NOMO-1 treated with dmso at 0.1 percent for 144 hours (cell line): ENCODE results near the gene STRN4.
A peak's percentile ranks its signal among the peaks of the same experiment; 100 is the strongest.
"Not testable (repeated sequence)": the region's sequence is repeated elsewhere in the genome, so short reads cannot be mapped to it uniquely, and the experiment has no call there.

Experiments
- DNase-seq: peaks from one replicate; lab custom pipeline; 2025; ENCODE audit not compliant: unreplicated experiment; lab: John Stamatoyannopoulos, UW

STRN4 gene

DNA sequence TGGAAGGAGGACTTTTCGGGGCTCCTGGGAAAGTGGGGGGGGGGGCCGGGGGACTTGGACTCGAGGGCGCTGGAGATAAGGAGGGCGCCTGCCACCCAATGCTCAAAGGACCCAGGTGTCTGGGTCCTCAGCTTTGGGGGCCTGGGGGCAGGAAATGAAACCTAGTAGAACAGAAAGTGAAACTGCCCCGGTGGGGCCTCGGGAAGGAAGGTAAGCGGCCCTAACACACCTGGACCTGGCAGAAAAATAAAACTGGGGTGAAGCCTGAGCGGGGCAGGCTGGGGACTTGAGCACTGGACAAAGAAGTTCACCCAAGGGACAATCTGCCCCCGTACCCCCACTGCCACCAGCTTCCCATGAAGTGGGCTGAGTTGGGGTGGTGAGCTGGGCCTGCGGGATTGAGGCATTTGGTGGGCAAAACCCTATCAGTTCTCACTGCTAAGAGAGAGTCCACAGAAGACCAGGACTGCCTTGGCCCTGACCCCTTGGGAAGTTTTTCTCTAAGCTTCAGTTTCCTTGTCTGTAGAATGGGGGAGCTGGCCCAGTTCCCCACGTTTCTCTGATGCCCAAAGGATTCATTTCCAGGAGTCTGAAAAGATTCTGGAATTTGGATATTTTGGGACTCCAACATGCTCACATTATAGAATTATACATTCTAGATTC lies 31.7 kb downstream of the STRN4 start:
- DNase-seq = no peak

DNA sequence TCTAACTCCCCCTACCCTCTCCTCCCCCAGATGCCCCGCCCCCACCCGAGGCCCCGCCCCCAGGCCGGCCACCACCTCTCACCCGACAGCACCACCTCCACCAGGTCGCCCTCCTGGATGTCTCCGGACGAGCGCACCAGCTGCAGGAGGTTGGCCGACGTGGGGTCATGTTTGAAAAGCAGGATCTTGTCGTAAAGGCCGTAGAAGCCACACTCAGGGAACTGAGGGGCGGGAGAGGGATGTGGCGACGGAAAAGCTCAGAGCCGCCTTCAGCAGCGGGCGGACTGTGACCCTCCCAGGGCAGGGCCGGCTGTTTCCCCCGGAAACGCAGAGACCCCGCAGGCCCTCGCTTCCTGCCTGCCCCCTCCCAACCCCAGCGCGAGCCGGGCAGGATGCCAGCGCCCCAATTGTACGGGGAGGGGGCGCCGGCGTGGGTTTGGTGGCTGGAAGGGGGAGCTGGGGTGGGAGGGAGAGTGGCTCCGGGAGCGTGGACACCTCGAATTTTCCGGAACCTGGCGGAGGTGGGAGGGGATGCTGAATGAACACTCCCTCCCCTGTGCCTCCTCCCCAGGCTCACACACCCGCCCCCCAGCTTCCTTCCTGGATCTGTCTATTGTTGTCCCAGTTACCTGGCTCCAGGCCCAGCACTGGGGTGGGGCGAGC lies 32.3 kb downstream of the STRN4 start:
- no peak for DNase-seq

DNA sequence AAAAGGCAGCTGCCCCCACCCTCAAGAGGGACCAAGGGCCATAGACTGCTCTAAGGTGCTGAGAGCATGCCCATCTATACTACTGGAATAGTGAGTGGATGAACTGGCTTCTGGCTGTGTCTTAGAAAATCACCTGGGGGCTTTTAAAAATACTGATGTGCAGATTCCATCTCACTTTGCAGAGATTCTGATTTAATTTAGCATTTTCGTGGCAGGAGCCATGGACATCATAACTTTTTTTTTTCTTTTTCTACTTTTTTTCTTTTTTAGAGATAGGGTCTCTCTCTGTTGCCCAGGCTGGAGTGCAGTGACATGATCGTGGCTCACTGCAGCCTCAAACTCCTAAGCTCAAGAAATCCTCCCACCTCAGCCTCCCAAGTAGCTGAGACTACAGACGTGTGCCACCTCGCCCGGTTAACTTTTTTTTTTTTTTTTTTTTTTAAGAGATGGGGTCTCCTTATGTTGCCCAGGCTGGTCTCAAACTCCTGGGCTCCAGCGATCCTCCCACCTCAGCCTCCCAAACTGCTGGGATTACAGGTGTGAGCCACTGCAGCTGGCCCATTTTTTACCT lies 33.4 kb downstream of the STRN4 start:
- not testable (repeated sequence) for DNase-seq

DNA sequence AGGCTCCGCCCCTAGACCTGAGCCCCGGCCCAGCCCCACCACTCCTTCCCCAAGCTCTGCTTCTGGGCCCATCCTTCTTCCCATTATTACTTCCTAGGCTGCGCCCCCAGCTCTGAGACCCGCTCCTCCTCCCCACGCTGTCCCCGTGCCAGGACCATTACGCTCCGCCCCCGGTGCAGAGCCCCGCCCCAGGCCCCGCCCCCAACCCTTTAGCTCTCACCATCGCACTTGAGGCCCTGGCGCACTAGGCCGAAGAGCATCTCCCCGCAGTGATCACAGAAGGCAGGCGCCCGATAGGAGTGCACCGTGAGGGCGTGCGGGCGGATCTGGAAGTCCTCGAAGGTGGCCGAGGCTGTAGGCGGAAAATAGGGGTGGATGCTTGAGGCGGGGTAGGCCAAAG lies 35.6 kb downstream of the STRN4 start:
- DNase-seq = no peak

DNA sequence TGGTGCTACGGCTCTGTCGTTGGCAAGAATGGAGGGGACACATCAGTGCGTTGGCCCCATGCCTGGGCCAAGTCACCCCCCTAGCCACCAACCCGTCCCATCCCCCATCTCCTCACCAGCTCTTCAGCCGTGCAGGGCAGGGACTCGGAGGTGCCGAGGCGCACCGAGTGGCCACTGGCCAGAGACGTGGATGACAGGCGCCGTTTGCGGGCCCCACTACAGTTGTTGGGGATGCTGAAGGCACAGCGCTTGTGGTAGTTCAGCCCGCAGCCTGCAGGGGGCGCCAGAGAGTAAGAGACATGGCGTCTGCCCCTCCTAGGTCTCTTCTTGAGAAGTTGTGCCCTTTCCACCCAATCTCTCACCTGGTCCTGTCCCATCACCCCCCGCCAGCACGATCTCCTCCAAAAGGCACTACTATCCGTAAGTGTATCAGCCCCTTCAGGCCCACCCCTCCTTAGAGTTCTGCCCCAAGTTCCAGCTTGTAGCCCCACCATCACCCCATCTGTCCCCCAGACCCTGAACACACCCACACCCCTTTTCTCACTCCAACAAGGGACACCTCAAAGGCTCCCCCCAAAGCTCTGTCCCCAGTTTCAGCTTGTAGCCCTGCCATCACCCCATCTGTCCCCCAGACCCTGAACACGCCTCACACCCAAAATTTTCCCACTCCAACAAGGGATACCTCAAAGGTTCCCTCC lies 41.7 kb downstream of the STRN4 start:
- DNase-seq = peak; percentile 60

DNA sequence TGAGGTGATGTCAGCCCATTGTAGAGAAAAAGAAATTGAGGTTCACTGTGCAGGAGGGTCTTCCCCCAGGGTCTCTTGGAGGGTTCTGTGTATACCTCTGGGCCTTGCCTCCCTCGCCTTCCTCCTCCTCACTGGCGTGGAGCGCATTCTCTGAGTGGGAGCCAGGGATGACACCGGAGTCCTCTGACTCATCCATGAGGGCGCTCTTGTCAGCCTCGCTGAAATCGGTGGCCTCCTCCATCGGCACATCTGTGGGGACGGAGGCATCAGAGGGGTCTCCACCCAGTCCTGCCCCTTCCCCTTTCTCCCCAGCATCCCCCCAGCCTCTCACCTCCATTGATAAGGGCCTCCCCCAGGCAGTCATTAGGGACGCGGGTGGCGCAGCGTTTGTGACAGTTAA lies 45.5 kb downstream of the STRN4 start:
- no peak for DNase-seq

DNA sequence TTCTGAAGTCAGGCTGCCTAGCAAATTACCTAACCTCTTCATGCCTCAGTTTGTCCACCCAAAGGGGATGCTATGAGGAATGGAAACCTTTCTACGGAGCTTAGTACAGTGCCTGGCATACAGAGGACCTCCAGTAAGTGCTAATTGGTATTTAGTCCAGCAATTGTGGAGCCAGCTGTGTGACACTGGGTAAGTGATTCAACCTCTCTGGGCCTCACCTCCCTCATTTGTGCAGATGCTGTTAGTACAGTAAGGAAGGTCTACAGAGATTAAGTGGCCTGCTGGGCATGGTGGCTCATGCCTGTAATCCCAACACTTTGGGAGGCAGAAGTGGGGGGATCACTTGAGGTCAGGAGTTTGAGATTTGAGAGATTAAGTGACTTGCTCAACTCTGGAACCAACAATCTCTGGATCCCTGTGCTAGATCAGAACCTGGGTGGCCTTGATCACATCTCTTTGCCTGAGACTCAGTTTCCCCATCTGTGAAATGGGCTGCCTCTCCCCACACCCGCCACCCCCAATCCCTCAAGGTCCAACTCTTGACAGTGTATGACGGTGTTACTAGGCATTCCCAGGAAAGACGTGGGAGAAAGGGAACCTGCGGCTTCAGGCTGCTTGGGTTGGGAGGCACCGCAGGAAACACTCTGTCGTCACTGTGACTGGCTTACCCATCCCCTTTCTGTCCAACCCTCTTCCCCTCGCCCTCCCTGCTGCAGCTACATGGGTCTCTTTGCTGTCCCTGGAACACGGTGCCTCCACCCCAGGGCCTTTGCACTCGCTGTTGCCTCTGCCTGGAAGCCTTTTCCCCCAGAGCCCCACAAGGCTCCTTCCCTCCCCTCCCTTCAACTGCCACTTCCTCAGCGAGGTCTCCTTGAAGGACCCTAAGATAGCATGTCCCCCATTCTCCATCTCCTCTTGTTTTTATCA lies 47.6 kb downstream of the STRN4 start:
- DNase-seq = no peak

DNA sequence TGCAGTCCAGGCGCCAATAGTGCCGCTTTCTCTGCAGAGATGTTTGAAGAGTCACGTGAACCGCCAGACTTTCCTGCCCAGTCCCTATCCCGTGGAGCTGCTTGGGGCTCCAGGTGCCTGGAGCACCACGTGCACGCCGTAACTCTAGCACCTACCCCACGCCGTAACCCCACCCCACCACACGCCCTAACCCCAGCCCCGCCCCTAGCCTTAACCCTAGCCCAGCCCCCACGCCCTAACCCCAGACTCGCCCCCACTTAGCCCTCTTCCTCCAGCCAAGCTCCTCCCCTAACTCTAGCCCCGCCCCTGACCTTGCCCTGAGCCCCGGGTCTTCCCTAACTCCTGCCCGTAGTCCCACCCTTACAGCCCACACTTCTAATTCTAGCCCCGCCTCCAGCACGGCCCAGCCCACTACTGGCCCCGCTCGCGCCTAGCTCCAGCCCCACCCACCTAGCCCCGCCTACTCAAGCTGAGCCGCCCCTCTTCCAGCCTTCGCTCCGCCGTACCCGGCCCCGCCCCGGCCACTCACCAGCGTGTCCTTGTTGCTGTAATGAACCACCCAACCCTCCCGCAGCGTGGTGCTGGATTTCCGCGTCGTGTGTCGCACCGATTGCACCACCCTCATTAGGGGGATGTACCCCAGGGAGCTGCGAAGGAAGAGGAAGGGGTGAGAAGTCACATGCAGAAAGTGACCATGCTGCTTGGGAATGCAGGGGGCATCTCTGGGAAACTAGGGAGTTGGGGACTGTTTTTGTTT lies 48.9 kb downstream of the STRN4 start:
- DNase-seq = no peak

DNA sequence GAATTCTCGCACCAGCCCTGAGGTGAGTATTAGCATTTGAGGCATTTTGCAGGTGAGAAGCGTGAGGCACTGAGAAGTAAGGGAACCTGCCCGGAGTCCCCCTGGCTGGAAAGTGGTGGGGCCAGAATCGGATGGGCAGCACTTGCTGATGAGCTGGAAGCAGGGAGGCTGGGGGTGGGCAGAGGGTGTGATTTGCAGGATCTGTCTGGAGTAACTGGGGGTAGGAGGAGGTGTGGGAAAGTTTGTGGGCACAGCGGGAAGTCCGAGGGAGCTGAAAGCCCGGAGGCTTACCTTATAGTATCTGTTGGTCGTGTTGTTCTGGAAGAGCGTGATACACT lies 49.4 kb downstream of the STRN4 start:
- DNase-seq = no peak

DNA sequence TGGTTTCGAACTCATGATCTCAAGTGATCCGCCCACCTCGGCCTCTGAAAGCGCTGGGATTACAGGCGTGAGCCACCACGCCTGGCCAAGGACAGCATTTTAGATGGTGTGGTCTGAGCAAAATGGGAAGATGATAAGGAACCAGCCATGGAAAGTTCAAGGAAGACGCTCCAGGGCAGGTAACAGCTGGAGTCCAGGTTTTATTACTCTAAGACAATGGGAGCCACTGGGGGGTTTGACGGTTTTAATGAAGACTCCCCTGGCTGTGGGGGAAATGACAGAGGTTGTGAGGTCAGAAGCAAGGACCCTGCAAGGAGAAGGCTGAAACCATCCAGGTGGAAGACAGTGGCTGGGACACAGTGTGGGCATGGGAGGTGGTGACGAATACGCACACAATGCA lies 50.2 kb downstream of the STRN4 start:
- no peak for DNase-seq

DNA sequence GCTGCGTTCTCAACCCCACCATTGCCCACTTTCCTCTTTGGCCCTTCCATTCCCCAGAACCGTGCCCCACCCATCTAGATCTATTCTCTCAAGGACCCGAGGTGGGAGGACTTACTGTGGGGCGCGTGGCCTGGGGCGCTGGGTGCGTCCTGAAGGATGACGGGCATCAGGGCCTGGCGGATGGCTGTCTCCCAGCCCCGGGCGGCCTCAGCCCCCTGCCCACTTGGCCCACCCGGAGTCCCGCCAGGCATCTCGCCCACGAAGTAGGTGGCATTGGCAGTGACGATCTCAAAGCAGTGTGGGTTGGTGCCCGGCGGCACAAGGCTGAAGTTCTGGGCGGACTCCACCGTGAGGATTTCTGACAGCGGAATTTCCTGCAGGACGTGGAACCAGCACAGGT lies 52.5 kb downstream of the STRN4 start:
- DNase-seq = no peak

DNA sequence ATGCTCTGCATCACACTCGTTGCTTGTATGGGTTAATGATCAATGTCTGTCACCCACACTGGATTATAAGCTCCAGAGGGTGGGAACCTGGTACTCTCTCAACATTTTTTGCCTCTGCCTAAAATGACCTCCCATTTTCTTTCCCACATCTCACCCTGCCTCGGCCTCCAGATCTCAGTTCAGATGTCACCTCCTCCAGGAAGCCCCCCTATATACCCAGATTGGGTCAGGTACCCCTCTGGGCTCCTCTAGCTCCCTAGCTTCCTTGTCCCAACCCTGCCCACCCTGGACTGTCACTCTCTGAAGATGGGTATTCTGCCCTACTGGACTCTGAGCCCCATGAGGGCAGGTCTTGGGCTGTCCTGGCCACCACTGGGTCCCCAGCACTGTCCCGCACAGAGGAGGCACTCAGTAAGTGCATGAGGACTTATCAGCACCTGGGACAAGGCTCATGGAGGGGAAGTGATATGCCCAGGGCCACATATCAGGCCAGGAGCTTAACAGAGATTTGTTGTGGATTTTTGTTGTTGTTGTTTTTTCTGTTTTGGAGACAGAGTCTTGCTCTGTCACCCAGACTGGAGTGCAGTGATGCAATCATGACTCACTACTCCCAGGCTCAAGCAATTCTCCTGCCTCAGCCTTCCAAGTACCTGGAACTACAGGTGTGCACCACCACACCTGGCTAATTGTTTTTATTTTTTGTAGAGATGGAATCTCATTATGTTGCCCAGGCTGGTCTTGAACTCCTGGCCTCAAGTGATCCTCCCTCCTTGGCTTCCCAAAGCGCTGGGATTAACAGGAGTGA lies 53.1 kb downstream of the STRN4 start:
- no peak for DNase-seq

DNA sequence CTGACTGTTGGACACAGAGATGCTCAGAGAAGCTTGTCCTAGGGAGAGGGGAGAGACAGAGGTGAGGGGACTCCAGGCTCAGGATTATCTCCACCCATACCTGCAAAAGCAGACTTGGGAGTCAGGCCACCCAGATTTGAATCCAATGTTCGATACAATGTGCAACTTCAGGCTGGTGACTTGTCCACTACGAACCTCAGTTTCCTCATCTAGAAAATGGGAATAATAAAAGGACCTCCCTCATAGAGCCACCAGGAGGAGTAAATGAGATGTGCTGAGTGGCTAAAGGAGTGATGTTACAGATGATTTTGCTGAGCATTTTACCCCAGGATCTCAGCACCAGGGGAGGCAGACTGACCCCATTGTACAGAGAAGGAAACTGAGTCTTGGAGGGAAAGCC lies 54.3 kb downstream of the STRN4 start:
- no peak for DNase-seq

DNA sequence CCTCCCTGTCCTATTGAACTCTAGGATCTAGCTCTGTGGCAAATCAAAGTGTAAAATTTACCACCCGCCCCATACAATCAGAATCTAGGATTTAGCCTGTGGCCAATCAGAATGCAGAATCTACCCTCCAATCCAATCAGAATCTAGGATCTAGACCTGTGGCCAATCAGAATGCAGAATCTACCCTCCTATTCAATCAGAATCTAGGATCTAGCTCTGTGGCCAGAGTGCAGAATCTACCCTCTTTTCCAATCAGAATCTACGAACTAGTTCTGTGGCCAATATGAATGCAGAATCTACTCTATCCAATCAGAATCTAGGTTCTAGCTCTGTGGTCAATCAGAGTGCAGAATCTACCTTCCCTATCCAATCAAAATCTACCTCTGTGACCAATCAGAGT lies 55.1 kb downstream of the STRN4 start:
- no peak for DNase-seq

DNA sequence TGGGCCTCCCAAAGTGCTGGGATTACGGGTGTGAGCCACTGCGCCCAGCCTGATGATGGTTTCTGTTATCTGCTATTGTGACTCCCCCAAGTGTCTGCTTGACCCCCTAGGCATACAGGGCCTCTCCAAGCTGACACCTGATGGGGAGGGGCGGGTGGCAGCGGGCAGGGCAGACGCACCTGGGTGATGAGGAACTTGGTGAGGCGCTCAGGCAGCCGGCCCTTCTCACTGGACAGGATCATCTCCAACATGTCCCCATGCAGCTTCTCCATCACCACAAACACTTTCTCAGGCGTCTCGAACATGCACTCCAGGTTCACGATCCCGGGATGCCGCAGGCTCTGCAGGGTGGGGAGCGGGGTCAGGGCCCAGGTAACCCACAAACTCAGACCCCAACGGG lies 56.9 kb downstream of the STRN4 start:
- DNase-seq = no peak

DNA sequence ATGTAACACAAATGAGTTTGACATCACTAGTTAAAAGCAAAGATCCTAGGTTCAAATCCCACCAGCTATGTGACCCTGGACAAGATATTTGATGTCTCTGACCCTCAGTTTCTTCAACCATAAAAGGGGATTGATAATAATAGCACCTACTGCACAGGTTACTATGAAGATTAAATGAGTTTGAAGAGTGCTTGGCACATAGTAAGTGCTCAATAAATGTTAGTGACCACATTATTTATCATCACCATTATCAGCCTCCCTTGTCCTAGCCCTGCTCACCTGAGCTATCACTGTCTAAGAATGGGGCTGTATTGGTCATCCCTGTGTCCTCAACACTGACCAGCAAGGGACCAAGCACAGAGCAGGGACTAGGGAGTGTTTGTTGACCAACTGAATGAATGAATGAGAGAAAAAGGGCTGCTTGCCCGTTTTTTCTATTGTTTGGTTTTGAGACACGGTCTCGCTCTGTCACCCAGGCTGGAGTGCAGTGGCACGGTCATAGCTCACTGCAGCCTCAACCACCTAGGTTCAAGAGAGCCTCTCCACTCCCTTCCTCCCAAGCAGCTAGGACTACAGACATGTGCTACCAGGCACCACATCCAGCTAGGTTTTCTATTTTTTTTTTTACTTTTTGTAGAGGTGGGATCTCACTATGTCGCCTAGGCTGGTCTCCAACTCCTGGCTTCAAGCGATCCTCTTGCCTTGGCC lies 58.7 kb downstream of the STRN4 start:
- no peak for DNase-seq

DNA sequence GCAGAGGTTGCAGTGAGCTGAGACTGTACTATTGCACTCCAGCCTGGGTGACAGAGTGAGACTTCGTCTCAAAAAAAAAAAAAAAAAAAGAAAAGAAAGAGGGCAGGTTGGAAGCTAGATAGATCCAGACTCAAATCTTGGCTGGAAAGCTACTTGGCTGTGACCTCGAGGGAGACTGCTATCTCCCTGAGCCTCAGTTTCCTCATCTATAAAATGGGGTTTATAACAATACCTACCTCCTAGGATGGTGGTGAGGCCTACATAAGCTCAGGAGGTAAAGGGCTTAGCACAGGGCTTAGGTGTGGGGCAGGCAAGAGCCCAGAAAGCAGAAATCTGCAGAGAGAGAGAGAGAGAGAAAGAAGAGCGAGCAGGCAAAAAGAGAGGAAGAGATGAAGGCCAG lies 61.1 kb downstream of the STRN4 start:
- DNase-seq = no peak

DNA sequence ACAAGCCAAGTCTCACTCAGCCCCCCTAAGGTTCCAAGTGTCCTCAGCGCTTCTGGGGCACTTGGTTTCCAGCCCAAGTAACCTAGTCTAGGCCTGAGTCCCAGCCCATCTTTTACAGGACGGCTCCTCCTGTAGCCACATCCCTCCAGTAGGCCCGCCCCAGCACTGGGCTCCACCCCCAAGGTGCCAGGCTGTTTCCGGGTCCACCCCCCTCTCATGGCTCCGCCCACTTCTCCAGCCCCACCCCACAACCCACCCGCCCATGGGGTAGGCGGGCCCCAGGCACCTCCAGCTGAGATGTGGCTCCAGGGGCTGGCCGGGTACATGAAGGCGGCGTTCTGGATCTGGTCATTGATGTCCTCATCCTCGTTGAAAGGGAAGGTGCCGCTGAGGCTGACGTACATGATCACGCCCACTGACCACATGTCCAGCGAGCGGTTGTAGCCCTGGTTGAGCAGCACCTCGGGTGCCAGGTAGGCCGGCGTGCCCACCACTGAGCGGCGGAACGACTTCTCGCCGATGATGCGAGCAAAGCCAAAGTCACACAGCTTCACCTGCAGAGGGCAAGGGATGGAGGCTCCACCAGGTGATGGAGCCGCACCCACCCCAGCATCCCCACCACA lies 68.0 kb downstream of the STRN4 start:
- DNase-seq = no peak
